ENCODE data around the gene CELSR2.

DNA sequence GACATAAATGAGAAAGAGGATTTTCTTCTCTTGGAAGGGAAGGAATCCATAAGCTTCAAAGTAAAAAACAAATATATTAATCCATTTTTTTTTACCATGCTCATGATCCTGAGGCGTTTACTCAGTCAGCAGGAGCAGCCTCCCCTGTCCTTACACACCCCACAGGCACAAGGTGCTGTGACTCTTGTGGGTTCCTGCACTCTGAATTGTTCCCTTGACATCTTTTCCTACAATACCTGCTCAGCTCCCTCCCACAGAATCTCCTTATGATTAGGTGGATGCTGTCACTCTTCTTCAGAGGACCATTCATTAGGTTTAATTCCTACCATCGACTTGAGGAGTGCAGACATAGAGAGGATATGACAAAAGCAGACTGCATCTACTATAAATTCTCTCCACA, 43.7 kb downstream of the CELSR2 start:
- TF ChIP-seq, protein P1, sequence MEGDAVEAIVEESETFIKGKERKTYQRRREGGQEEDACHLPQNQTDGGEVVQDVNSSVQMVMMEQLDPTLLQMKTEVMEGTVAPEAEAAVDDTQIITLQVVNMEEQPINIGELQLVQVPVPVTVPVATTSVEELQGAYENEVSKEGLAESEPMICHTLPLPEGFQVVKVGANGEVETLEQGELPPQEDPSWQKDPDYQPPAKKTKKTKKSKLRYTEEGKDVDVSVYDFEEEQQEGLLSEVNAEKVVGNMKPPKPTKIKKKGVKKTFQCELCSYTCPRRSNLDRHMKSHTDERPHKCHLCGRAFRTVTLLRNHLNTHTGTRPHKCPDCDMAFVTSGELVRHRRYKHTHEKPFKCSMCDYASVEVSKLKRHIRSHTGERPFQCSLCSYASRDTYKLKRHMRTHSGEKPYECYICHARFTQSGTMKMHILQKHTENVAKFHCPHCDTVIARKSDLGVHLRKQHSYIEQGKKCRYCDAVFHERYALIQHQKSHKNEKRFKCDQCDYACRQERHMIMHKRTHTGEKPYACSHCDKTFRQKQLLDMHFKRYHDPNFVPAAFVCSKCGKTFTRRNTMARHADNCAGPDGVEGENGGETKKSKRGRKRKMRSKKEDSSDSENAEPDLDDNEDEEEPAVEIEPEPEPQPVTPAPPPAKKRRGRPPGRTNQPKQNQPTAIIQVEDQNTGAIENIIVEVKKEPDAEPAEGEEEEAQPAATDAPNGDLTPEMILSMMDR (IDR thresholded peaks at IDR 0.05): no peak
- TF ChIP-seq EP300 (IDR thresholded peaks at IDR 0.05): no peak
